ENCODE data around the gene IGFBP3.

The IGFBP3 gene

DNA sequence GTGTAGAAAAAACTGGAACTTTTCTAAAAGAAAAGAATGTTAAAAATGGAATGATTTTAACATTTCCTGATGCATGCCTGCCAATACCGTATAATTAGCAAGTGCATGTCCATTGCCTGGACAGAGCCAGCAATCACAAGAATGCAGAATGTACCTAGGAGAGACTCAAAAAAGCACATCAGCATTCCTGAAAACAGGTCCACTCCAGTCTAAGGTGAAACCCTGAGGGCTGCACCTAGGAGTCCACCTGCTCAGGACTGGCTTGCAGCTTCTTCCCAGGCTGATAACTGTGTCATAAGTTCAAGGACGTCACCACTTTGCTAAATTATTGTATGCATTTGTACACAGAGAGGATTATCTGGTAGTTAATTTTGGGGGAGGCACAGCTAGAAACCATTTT, 53.6 kb downstream of the IGFBP3 start:
- DNase-seq, result no peak

GRCh38 chr7:45865594-45866410, 55.3 kb downstream of the IGFBP3 start:
- DNase-seq, result no peak

DNA sequence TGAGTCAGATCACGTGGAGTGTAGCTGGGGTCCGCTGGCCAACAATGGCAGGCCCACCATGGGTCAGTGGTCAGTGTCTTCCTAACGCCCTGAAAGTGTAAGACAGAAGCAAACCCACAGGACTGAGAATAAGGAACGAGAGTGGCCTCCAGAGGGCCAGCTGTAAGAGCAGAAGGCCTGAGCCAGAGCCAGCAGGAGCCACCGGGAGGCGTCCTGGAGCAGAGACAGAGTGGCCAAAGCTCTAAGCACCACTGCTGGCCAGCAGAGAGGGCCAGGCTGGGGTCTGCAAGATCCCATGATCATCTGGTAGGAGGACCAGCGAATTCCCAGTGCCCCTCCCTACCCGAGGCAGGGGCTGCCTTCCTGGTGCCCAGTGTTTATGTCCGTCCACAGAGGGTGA, 57.4 kb downstream of the IGFBP3 start:
- DNase-seq, result no peak
